Mesendoderm (in vitro differentiated cells): ENCODE results near the gene KCNJ10.

Experiments used
- DNase-seq: peaks from one replicate; pipeline ENCODE4 v3.0.0; 2013
- H2AK5ac ChIP-seq: 2 replicates; pipeline ENCODE4 v1.6.1; 2013; ENCODE audit warnings: low read length, inconsistent platforms
- H2BK120ac ChIP-seq: 2 replicates; pipeline ENCODE4 v1.6.1; 2013; ENCODE audit warnings: low read depth, mild to moderate bottlenecking, low read length, moderate library complexity, mixed read lengths
- H2BK15ac ChIP-seq: replicated peaks from 2 replicates; pipeline ENCODE4 v1.6.1; 2013; ENCODE audit warnings: low read depth, mild to moderate bottlenecking, moderate library complexity
- H2BK5ac ChIP-seq: 2 replicates; pipeline ENCODE4 v1.6.1; 2013; ENCODE audit warnings: low read length, inconsistent platforms
- H3K18ac ChIP-seq: 2 replicates; pipeline ENCODE4 v1.6.1; 2013; ENCODE audit warnings: mild to moderate bottlenecking, low read length, mixed read lengths
- H3K23ac ChIP-seq: one replicate; pipeline ENCODE4 v1.6.1; 2013; ENCODE audit warnings: low read length
- H3K27ac ChIP-seq: 2 replicates; pipeline ENCODE4 v1.5.1; 2013; ENCODE audit warnings: low read depth, mild to moderate bottlenecking, inconsistent platforms, low read length, moderate library complexity
- H3K27me3 ChIP-seq: 2 replicates; pipeline ENCODE4 v1.6.1; 2013; ENCODE audit warnings: low read length, control low read depth, mild to moderate bottlenecking, inconsistent platforms; ENCODE audit not compliant: insufficient read depth, poor library complexity
- H3K36me3 ChIP-seq: 2 replicates; pipeline ENCODE4 v1.6.1; 2013; ENCODE audit warnings: low read length, inconsistent platforms; ENCODE audit not compliant: control insufficient read depth, insufficient read depth
- H3K4ac ChIP-seq: one replicate; pipeline ENCODE4 v1.6.1; 2013; ENCODE audit warnings: low read depth, mild to moderate bottlenecking, low read length, moderate library complexity
- H3K4me1 ChIP-seq: 2 replicates; pipeline ENCODE4 v1.6.1; 2013; ENCODE audit warnings: low read depth, low read length, inconsistent platforms; ENCODE audit not compliant: control insufficient read depth
- H3K4me2 ChIP-seq: 2 replicates; pipeline ENCODE4 v1.6.1; 2013; ENCODE audit warnings: low read length
- H3K4me3 ChIP-seq: 2 replicates; pipeline ENCODE4 v1.5.1; 2013; ENCODE audit warnings: mild to moderate bottlenecking, low read length
- H3K56ac ChIP-seq: one replicate; pipeline ENCODE4 v1.6.1; 2013; ENCODE audit warnings: low read length
- H3K79me1 ChIP-seq: 2 replicates; pipeline ENCODE4 v1.6.1; 2013; ENCODE audit warnings: low read length, inconsistent platforms
- H3K79me2 ChIP-seq: 2 replicates; pipeline ENCODE4 v1.6.1; 2013; ENCODE audit warnings: mild to moderate bottlenecking, low read length; ENCODE audit not compliant: control insufficient read depth, insufficient read depth
- H3K9ac ChIP-seq: 2 replicates; pipeline ENCODE4 v1.6.1; 2013; ENCODE audit warnings: low read length, inconsistent platforms
- H4K5ac ChIP-seq: one replicate; pipeline ENCODE4 v1.6.1; 2013; ENCODE audit warnings: low read length
- H4K8ac ChIP-seq: one replicate; pipeline ENCODE4 v1.6.1; 2013; ENCODE audit warnings: low read depth, mild to moderate bottlenecking, control low read depth, low read length, moderate library complexity
- WGBS: extraction: QIAGEN DNeasy Blood & Tissue Kit; methylation state at CpG from one replicate; pipeline ENCODE4 v1.1.7; 2013; ENCODE audit warnings: low lambda C conversion rate, missing lambda C conversion rate; ENCODE audit not compliant: insufficient coverage; ENCODE audit errors: extremely low coverage; 5-methylcytosine and 5-hydroxymethylcytosine counted together

The KCNJ10 gene

DNA sequence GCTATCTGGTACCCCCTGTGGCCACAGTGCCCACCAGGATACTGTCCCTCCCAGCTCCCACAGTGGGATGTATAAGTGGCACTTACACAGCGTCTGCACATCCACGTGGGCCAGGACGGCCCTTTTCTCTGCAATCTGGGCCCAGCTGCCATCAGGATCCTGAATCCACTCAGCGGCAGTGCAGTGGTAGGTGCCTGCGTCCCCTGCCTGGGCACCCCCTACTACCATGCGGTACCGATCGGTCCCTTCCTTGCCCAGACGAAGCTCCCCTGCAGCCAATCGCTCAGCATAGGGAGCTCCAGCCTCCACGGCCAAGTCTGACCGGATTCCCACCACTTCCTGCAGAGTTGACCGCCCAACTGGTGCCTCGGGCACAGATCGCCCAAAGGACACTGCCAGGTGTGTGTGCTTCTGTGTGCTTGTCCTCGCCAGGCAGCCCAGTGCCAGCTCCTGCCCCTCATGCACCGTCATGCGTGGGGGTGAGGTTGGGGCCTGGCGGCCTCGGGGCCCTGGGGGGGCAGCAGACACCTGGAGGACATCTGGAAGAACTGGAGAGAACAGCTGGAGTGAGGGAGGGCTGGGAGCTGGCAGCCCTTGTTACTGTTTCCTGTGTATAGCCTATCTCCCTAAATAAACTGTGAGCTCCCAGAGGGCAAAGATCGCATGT is 23.8 kb upstream of the KCNJ10 start:
- no peaks in the 10 kb centered on the region for H3K27me3 ChIP-seq
- H3K36me3 ChIP-seq: peaks cover 1% of the 10 kb centered on the region
- H3K4ac ChIP-seq: no peak overlapping the region
- H3K79me2 ChIP-seq: peaks cover 9% of the 10 kb centered on the region
- no peak overlapping the region for H2BK15ac ChIP-seq
- H3K9ac ChIP-seq: no peak overlapping the region
- no peak overlapping the region for H2BK5ac ChIP-seq
- WGBS: no CpG with 5 or more reads among the region's 21 CpGs
- no peak overlapping the region for H3K18ac ChIP-seq
- no peak overlapping the region for H3K27ac ChIP-seq
- no peak overlapping the region for H2BK120ac ChIP-seq
- peaks cover 25% of the 10 kb centered on the region for H3K4me1 ChIP-seq
- no peak overlapping the region for H3K23ac ChIP-seq
- no peak overlapping the region for H4K8ac ChIP-seq
- peaks cover 9% of the 10 kb centered on the region for H3K79me1 ChIP-seq
- no peak overlapping the region for H3K4me2 ChIP-seq
- H4K5ac ChIP-seq: no peak overlapping the region
- no peak overlapping the region for H2AK5ac ChIP-seq
- no peak overlapping the region for H3K4me3 ChIP-seq
- no peak for DNase-seq
- H3K56ac ChIP-seq: no peak overlapping the region

DNA sequence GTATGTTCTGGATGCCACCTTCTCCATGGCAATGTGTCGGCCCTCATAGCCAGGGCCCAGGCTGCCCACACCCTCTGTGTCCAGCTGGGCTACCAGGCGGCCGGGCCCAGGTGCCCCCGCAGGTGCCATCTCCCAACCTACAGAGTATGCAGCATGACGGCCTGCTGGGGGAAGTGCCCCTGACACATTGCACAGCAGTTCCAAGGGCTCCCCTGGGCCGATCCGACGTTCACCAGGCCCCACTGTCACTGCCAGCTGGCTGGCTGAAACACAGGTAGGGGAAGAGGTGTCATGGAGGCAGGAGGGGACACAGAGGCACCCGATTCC is 23.1 kb upstream of the KCNJ10 start:
- H2BK5ac ChIP-seq: no peak overlapping the region
- no peak for DNase-seq
- H2BK120ac ChIP-seq: no peak overlapping the region
- no CpG with 5 or more reads among the region's 9 CpGs for WGBS
- no peak overlapping the region for H4K5ac ChIP-seq
- H3K4me1 ChIP-seq: peaks cover 25% of the 10 kb centered on the region
- peaks cover 1% of the 10 kb centered on the region for H3K36me3 ChIP-seq
- no peak overlapping the region for H4K8ac ChIP-seq
- no peaks in the 10 kb centered on the region for H3K27me3 ChIP-seq
- H3K79me1 ChIP-seq: peaks cover 9% of the 10 kb centered on the region
- H3K56ac ChIP-seq: no peak overlapping the region
- H3K9ac ChIP-seq: no peak overlapping the region
- no peak overlapping the region for H3K18ac ChIP-seq
- peaks cover 9% of the 10 kb centered on the region for H3K79me2 ChIP-seq
- H3K23ac ChIP-seq: no peak overlapping the region
- H3K27ac ChIP-seq: no peak overlapping the region
- no peak overlapping the region for H3K4me2 ChIP-seq
- no peak overlapping the region for H3K4me3 ChIP-seq
- no peak overlapping the region for H2AK5ac ChIP-seq
- no peak overlapping the region for H2BK15ac ChIP-seq
- no peak overlapping the region for H3K4ac ChIP-seq

DNA sequence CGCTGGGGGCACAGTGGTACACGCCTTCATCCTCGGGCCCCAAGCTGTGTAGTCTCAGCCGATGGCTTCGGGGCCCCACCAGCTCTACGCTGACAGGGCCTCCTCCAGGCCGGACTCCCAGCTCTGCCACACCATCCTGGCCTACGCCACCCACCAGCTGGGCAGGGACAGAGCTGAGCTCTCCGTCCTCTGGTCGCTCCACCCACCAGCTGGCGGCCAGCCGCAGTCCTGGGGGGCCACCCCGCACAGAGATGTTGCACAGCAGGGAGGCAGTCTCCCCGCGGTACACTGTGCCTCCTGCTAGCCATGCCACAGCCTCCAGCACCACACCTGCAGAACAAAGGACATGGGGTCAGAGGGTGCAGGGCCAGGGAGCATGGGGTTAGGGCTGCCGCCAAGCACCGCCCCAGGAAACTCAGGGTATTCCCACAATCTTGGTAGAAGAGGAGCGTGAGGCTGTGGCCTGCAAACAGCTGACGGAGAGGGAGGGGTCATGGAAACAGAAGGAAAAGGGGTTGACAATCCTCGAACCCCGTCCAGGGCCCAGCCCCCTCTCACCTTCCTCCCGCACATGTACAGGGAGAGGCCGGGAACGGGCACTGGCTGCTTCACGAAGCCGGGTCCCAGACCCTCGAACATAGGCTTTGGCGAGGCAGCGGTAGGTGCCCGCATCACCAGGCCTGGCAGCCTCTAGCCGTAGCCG is 22.6 kb upstream of the KCNJ10 start:
- H3K23ac ChIP-seq: no peak overlapping the region
- no peak overlapping the region for H3K4me3 ChIP-seq
- H3K27ac ChIP-seq: no peak overlapping the region
- H3K27me3 ChIP-seq: no peaks in the 10 kb centered on the region
- no peak overlapping the region for H2BK15ac ChIP-seq
- no peak overlapping the region for H2BK5ac ChIP-seq
- peaks cover 1% of the 10 kb centered on the region for H3K36me3 ChIP-seq
- no peak overlapping the region for H2BK120ac ChIP-seq
- H3K4ac ChIP-seq: no peak overlapping the region
- H3K56ac ChIP-seq: no peak overlapping the region
- DNase-seq: no peak
- H3K4me2 ChIP-seq: no peak overlapping the region
- H4K8ac ChIP-seq: no peak overlapping the region
- peaks cover 5% of the 10 kb centered on the region for H3K79me2 ChIP-seq
- no peak overlapping the region for H3K9ac ChIP-seq
- no CpG with 5 or more reads among the region's 32 CpGs for WGBS
- H3K79me1 ChIP-seq: peaks cover 8% of the 10 kb centered on the region
- no peak overlapping the region for H4K5ac ChIP-seq
- H2AK5ac ChIP-seq: no peak overlapping the region
- H3K18ac ChIP-seq: no peak overlapping the region
- H3K4me1 ChIP-seq: peaks cover 22% of the 10 kb centered on the region

DNA sequence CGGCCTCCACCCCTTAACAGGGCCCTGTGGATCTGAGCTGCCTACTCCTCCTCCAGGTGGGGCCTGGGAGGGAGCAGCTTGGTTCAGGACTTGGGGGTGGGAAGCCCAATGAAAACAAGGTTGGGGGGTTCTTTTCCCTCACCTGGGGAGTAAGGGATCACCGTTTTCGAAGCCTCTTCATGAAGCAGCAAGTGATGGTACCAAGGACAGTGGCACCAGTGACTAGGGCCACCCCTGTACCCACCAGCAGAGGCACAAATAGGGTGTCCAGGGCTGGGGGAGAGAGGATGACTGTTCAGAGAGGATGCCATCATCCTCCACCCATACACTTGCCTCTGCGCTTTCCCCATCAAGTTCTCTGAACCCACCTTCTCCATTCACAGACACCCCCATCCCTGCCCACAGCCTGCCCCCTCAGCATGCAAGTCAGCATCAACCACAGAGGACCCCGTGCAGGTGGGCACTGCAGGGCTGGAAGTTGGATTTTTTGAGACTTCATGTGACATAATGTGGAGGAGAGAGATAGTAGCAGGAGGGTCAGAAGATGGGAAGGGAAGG is 21.8 kb upstream of the KCNJ10 start:
- no peak overlapping the region for H2AK5ac ChIP-seq
- H3K4me3 ChIP-seq: no peak overlapping the region
- H3K27me3 ChIP-seq: no peaks in the 10 kb centered on the region
- no peak overlapping the region for H4K5ac ChIP-seq
- H3K56ac ChIP-seq: no peak overlapping the region
- H3K4me2 ChIP-seq: no peak overlapping the region
- H2BK120ac ChIP-seq: no peak overlapping the region
- no peak for DNase-seq
- H2BK15ac ChIP-seq: no peak overlapping the region
- no peak overlapping the region for H3K18ac ChIP-seq
- H3K4me1 ChIP-seq: peaks cover 16% of the 10 kb centered on the region
- no peak overlapping the region for H3K4ac ChIP-seq
- no peak overlapping the region for H3K9ac ChIP-seq
- H3K23ac ChIP-seq: no peak overlapping the region
- H3K79me2 ChIP-seq: peaks cover 3% of the 10 kb centered on the region
- H3K27ac ChIP-seq: no peak overlapping the region
- peaks cover 3% of the 10 kb centered on the region for H3K79me1 ChIP-seq
- H4K8ac ChIP-seq: no peak overlapping the region
- H2BK5ac ChIP-seq: no peak overlapping the region
- WGBS: no CpG with 5 or more reads among the region's 5 CpGs
- peaks cover 1% of the 10 kb centered on the region for H3K36me3 ChIP-seq

DNA sequence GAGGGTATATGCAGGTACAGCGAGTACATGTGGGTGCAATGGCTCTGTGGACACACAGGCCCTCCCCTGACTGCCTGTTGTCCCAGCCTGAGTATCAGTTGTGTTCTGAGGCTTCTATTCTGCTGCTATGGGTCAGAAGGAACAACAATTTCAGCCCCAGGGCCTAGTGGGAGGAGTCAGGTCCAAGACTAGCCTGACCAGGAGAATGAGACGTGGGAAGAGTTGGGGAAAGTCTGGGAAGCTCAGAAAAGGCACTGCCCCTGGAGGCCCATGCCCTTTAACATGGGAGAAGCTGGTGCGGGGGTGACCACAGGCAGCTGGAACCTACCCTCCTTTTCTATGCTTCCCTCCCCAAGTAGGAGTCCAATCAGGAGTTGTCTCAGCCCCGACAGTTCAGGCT is 20.8 kb upstream of the KCNJ10 start:
- Histone ChIP-seq H3K27me3 (no peaks in the 10 kb centered on the region), H3K79me2 (peaks cover 3% of the 10 kb centered on the region), H2BK120ac (no peak overlapping the region), H3K27ac (no peak overlapping the region), H3K4me1 (peaks cover 7% of the 10 kb centered on the region), H3K18ac (no peak overlapping the region), H2BK5ac (no peak overlapping the region), H4K5ac (no peak overlapping the region), H3K23ac (no peak overlapping the region), H3K4me3 (no peak overlapping the region), H3K36me3 (peaks cover 1% of the 10 kb centered on the region), H3K56ac (no peak overlapping the region), H3K4me2 (no peak overlapping the region), H2AK5ac (no peak overlapping the region), H3K9ac (no peak overlapping the region), H3K79me1 (peaks cover 3% of the 10 kb centered on the region), H2BK15ac (no peak overlapping the region), H3K4ac (no peak overlapping the region), H4K8ac (no peak overlapping the region)
- WGBS: no CpG with 5 or more reads among the region's 4 CpGs
- no peak for DNase-seq
